HG02798 (cell line): ENCODE results near the gene ZIC4.

Experiments
- ATAC-seq: cut with Tn5 transposase; IDR thresholded peaks from one replicate; pipeline ENCODE4 v1.9.1; 2021; ENCODE audit warnings: mild to moderate bottlenecking; ENCODE audit not compliant: unreplicated experiment, poor library complexity

ZIC4 gene

DNA sequence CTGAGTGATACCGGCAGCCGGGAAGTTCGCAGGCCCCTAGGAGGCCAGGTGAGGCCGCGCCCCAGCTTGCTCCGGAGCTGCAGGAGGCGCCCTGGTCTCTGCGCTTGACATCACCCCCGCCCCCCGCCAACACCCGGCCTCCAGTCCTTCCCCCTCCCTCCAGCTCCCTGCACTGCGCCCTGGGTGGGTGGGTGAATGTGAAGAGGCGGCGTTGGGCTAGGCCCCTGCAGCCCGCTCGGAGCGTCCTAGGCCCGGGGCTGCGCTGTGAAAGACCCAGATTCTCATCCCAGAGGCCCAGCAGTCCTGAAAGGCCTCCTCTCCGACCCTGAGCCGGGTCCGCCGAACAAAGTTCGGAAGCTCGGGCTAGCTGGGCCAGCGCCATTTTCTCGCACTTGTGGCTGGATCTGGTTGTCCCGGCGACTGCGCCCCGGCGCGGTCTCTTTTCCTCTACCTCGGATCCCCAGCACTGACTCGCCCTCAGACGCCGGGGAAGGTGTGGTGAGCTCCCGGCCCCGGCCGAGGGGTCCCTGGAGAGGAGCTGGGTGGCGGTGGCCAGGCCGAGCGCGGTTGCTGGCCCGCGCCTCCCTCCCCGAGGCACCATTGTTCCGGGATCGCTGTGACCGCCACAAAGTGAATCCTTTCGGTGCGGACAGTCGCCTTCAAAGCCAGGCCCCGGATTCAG, 12.9 kb downstream of the ZIC4 start:
- ATAC-seq = no peak

DNA sequence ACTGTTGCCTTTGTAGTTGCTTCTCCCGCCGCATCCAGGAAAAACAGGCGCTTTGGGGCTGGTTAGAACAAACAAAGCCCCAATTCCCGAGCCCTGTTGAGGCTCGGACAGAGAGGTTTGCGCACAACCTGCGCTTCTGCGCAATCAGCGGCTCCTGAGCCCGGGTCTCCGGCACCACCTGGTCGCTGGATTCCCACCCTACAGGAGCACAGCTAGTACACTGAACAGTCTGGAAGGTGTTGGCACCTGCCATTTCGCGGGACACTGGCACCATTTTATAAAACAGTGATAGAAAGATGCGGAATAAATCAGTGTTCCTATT, 13.8 kb downstream of the ZIC4 start:
- ATAC-seq = no peak

- ATAC-seq = no peak
Observed at GRCh38 chr3:147391781-147392624, 14.3 kb downstream of the ZIC4 start.

- ATAC-seq = no peak
Observed at GRCh38 chr3:147390589-147391569, 15.5 kb downstream of the ZIC4 start.

DNA sequence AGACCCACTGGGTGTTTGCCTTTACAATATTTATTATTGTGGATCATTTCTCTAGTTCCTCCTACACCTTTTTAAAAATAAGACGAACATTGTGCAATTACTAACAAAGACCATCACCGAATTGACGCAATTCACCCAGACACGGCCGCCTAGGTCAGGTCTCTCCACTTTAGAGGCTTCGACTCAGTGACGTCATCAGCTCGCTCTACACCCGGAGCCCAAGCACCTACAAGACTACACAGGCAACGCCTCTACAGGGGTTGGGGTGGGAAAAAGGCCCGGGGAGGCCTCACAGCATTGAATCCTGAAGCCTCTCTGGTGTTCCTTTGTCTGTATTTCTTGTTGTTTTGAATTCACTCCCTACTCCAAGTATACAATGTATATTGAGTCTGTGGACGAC, 16.6 kb downstream of the ZIC4 start:
- ATAC-seq = no peak

DNA sequence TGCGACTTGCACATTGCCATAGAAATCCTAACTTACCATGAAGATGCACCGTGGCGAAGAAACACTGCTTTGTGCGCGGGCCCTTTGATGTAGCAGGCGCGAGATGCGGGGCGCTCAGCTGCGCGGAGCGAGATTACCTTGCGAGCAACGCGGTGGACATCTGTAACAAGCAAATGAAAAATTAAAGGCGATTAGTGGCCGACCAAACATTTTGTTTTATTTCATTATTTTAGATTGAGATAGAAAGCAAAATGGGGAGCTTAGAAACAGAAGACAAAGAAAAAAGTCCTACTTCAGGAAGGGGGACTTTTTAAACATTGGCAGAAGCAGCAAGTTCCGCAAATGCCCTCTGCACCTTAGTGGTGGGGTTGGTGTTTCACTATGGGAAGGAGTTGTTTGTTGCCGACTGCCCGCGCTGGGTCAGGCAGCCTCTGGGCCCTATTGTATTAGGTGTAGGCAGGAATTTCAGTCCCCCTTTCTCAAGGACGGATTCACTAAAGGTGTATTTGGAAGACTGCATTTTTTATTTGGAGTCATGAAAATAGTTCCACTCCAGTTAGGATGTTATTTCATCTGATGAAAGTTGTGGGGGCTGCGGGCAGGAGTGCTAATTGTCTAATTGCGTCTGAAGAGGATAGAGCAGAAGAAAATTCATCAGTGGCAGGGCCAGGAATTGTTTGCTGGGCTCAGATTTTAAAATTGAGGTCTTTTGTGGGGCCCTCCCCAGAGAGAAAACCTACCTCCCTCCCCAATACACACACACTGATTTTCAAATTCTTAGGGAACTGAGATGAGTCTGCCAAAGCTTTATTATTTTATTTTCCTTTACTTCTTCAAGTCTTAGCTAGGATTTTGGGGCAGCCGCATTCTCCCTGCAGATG, 17.4 kb downstream of the ZIC4 start:
- no peak for ATAC-seq

- ATAC-seq = no peak
Observed at GRCh38 chr3:147387885-147388699, 18.3 kb downstream of the ZIC4 start.

GRCh38 chr3:147387291-147387884, 19.0 kb downstream of the ZIC4 start:
- no peak for ATAC-seq

- no peak for ATAC-seq
Observed at GRCh38 chr3:147385059-147386012, 21.0 kb downstream of the ZIC4 start.

DNA sequence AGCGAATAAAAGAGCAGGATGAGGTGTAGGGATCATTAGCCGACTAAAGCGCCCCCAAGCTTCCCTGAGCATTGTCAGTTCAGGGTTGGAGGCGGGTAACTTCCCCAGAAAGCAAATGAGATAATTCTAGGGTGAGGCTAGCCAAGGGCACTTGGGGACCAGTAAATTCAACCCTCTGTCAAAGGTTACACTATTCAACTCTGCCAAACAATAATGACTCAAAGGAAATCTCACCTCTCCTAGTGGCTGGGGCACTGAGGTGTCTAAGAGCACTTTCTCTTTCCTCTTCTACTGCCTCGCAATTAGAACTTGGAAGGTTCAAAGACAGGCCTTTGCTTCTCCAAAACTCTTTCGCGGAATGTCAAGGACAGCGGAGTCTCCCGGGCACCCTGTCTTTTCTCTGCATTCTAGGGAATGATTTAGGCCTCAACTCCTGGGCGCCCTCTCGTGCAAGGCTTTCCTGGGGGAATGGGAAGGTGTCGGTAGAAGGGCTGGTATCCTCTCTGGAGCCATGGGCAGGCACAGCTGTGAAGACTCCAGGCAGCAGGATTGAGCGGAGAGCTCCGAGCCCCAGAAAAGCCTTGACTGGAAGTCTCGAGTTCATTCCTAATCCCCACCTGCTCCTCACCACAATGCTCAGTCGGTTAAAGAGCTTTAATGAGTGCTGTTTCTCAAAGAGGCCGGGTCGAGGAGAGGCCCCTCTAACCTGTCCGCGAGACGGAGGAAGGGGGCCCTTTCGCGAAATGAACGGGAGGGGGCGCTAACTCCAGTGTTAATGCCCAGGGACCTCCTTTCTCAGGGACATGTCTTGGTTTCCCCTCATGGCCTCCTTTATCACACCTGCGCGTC, 21.9 kb downstream of the ZIC4 start:
- no peak for ATAC-seq

DNA sequence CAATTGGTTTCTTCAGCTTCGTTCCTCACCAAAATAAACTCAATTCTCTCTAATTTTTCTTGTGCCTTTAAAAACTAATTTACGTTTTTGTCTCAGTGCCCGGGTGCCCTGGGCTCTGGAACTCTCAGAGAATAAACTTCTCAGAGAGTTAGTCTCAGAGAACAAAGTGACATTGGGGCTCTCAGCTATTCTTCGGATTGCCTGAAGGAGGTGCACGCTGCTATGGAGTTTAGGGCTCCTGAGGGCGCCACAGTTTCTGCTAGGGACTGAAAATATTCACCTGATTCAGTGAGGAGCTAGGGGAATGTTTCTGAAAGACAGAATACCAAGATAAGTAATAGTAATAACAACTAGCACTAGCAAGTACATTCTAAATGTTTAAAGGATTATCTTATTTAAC, 22.7 kb downstream of the ZIC4 start:
- ATAC-seq = peak; percentile 64

DNA sequence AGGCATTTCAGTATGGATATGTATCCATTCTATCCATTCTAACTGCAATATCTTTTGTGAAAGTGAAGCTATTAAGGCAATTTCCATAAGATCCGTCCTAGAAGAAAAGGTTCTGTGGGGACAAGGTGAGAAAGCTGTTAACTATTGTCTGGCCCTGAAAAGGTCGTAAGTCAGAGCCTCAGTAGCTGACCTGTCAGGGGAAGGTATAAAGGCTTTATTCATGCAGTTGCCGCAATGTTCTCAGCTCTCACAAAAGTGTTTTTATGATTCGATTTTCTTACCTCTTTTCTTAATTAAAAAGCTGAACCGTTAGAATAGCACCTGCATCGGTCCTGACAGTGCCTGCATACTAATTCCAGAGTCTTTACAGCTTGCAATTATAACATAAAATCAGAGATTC, 24.7 kb downstream of the ZIC4 start:
- no peak for ATAC-seq

DNA sequence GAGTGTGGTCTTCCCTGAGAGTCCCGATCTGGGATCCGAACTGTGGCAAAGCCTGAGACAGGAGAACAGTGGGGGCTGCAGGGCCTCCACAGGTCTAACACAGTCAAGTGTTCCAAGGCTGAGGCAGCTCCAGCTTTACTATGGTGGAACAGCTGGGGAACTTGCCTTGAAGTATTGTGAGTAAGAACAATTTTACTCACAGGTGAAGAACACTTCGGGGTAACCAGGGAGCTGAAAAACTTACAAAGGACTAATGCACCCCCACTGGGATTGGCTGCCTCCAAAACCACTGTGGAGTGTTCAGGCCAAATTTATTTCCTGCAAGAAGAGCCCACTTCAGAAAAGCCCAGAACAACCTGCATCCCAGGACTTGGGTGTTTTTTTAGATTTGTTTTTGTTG, 25.4 kb downstream of the ZIC4 start:
- no peak for ATAC-seq

DNA sequence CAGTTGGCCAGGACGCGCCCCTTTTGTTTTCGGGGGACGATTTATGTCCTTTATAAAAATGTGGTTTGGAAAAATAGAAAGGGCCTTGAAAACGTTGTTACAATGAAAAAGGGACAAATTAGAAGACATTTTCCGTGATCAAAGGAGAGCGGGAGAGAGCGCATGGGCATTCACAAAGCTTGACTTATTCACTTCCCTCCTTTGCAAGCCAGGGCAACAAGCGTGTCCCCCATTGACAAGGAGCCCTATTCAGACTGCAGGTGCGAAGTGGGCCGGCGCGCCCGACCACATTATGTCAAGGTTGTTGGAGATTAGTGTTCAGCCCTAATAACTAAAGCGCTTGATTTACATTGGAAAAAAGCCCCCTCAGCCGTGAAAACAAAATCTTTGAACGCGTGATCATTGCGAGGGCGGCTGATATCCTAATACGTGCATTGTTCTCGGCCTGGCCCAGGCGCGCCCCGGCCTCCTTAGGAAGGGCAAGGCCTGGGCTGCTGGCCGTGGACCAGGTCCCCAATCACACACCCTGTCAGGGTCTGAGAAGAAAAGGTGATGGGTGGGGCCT, 25.9 kb downstream of the ZIC4 start:
- ATAC-seq = no peak

DNA sequence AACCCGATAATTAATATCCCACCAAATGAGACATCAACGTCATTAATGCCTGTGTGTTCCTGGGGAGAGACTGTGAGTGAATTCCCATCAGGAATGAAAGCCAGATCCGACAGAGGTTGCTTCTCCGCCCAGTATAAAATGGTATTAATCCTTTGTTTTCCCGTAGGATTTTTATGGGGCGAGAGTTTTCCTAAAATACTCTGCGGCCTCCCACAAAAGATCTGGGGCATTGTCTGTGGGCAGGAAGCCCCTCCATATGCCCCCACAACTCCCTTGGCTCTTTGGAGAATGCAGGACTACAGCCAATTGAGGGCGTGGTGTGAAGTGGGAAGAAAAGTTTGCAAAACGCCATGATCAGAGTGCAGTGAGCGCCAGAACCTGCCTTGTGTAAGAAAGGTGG, 26.7 kb downstream of the ZIC4 start:
- no peak for ATAC-seq
